Activated naive CD4-positive, alpha-beta T cell treated with anti-CD3 and anti-CD28 coated beads, Interleukin-2, amount 50 U/mL, for 72 hours (primary cell): ENCODE measurements around the gene RALGAPA2. TPM values are rescaled to one million over a fixed set of nuclear protein-coding genes. Genes with fewer than 3 reads are reported as not detected.

Experiments used
- ATAC-seq, 2 donors: fragments of 150-1000 bp; cut with Tn5 transposase; 2 replicates each; pipeline ENCODE4 v1.10.0; 2021; ENCODE audit warnings: mild to moderate bottlenecking in 2 of 2, moderate library complexity in 2 of 2
- DNase-seq, 2 donors: peaks; one replicate each; pipeline ENCODE4 v3.0.0; 2021 to 2022; ENCODE audit warnings: low spot score in 2 of 2
- H3K27ac Mint-ChIP-seq, 2 donors: one replicate each; pipeline ENCODE4 v1.8.0; 2022; ENCODE audit warnings: mild to moderate bottlenecking in 2 of 2, mixed read lengths in 2 of 2
- H3K36me3 Mint-ChIP-seq, 2 donors: one replicate each; pipeline ENCODE4 v1.8.0; 2022; ENCODE audit warnings: mixed read lengths in 2 of 2
- H3K9me3 Mint-ChIP-seq, 2 donors: one replicate each; pipeline ENCODE4 v1.8.0; 2022; ENCODE audit warnings: mixed read lengths in 2 of 2
- total RNA-seq, 2 donors: library from RNA; stranded (reverse); gene quantifications; one replicate each; pipeline ENCODE4 v1.2.3, GENCODE V29; 2022

The RALGAPA2 gene
- total RNA-seq, 2 donors from 2014 or later = 24.9 to 33.1 TPM

- peak; percentile 89 to 93 for ATAC-seq
- no peak for DNase-seq
- H3K9me3 Mint-ChIP-seq = no peaks in the 10 kb centered on the region
- H3K36me3 Mint-ChIP-seq = peaks cover 0 to 16% of the 10 kb centered on the region in 2 donors
- peak overlapping the region in 1 of 2 donors; percentile 12 for H3K27ac Mint-ChIP-seq
Observed at GRCh38 chr20:20466341-20466879, 246.0 kb downstream of the RALGAPA2 start.

GRCh38 chr20:20465252-20465651 lies 247.2 kb downstream of the RALGAPA2 start:
- no peaks in the 10 kb centered on the region for H3K9me3 Mint-ChIP-seq
- H3K36me3 Mint-ChIP-seq = peaks cover 0 to 16% of the 10 kb centered on the region in 2 donors
- no peak overlapping the region for H3K27ac Mint-ChIP-seq
- peak; percentile 13 to 26 for ATAC-seq
- DNase-seq = no peak

- no peaks in the 10 kb centered on the region for H3K9me3 Mint-ChIP-seq
- DNase-seq = no peak
- H3K36me3 Mint-ChIP-seq = peaks cover 0 to 11% of the 10 kb centered on the region in 2 donors
- no peak for ATAC-seq
- no peak overlapping the region for H3K27ac Mint-ChIP-seq
Observed at GRCh38 chr20:20463933-20464374, 248.5 kb downstream of the RALGAPA2 start.

- peaks cover 7 to 8% of the 10 kb centered on the region in 2 donors for H3K36me3 Mint-ChIP-seq
- no peak for ATAC-seq
Observed at GRCh38 chr20:20462185-20462584, 250.3 kb downstream of the RALGAPA2 start.

GRCh38 chr20:20461551-20461950 lies 250.9 kb downstream of the RALGAPA2 start:
- no peak for ATAC-seq
- no peak for DNase-seq

More at GRCh38 chr20:20462185-20462584, 250.3 kb downstream of the RALGAPA2 start:
- Mint-ChIP-seq H3K9me3 (no peaks in the 10 kb centered on the region), H3K27ac (no peak overlapping the region)
- DNase-seq = no peak

GRCh38 chr20:20459726-20460125 lies 252.7 kb downstream of the RALGAPA2 start:
- Mint-ChIP-seq H3K9me3 (no peaks in the 10 kb centered on the region), H3K36me3 (peaks cover 11 to 26% of the 10 kb centered on the region in 2 donors), H3K27ac (no peak overlapping the region)
- DNase-seq (no peak), ATAC-seq (no peak)

More at GRCh38 chr20:20461551-20461950, 250.9 kb downstream of the RALGAPA2 start:
- Mint-ChIP-seq H3K36me3 (peaks cover 11 to 12% of the 10 kb centered on the region in 2 donors), H3K27ac (peak overlapping the region in 1 of 2 donors; percentile 69), H3K9me3 (no peaks in the 10 kb centered on the region)

GRCh38 chr20:20457392-20458126 lies 254.9 kb downstream of the RALGAPA2 start:
- DNase-seq = no peak
- Mint-ChIP-seq H3K36me3 (peaks cover 11 to 39% of the 10 kb centered on the region in 2 donors), H3K27ac (peak overlapping the region in 1 of 2 donors; percentile 66), H3K9me3 (no peaks in the 10 kb centered on the region)
- ATAC-seq = peak in 1 of 2 donors; percentile 42

- no peak for ATAC-seq
- H3K36me3 Mint-ChIP-seq = peaks cover 11 to 44% of the 10 kb centered on the region in 2 donors
Observed at GRCh38 chr20:20456741-20457140, 255.7 kb downstream of the RALGAPA2 start.

GRCh38 chr20:20455926-20456325 lies 256.5 kb downstream of the RALGAPA2 start:
- Mint-ChIP-seq H3K27ac (peak overlapping the region in 1 of 2 donors; percentile 80), H3K9me3 (no peaks in the 10 kb centered on the region), H3K36me3 (peaks cover 11 to 44% of the 10 kb centered on the region in 2 donors)
- peak in 1 of 2 donors; percentile 39 for ATAC-seq
- DNase-seq = no peak

More at GRCh38 chr20:20456741-20457140, 255.7 kb downstream of the RALGAPA2 start:
- Mint-ChIP-seq H3K9me3 (no peaks in the 10 kb centered on the region), H3K27ac (peak overlapping the region in 1 of 2 donors; percentile 80)
- DNase-seq = no peak

- Mint-ChIP-seq H3K27ac (peak overlapping the region in 1 of 2 donors; percentile 80), H3K9me3 (no peaks in the 10 kb centered on the region), H3K36me3 (peaks cover 11 to 44% of the 10 kb centered on the region in 2 donors)
- DNase-seq (no peak), ATAC-seq (no peak)
Observed at GRCh38 chr20:20454850-20455627, 257.4 kb downstream of the RALGAPA2 start.

GRCh38 chr20:20454367-20454766 lies 258.1 kb downstream of the RALGAPA2 start:
- ATAC-seq (no peak), DNase-seq (no peak)
- Mint-ChIP-seq H3K36me3 (peaks cover 11 to 44% of the 10 kb centered on the region in 2 donors), H3K27ac (no peak overlapping the region), H3K9me3 (no peaks in the 10 kb centered on the region)

GRCh38 chr20:20452254-20452676 lies 260.2 kb downstream of the RALGAPA2 start:
- Mint-ChIP-seq H3K9me3 (no peaks in the 10 kb centered on the region), H3K27ac (peak overlapping the region in 1 of 2 donors; percentile 92), H3K36me3 (peaks cover 5 to 37% of the 10 kb centered on the region in 2 donors)
- DNase-seq (peak; percentile 42 to 75), ATAC-seq (peak; percentile 92 to 96)

GRCh38 chr20:20450521-20450920 lies 261.9 kb downstream of the RALGAPA2 start:
- DNase-seq (no peak), ATAC-seq (no peak)
- no peaks in the 10 kb centered on the region for H3K9me3 Mint-ChIP-seq
- H3K27ac Mint-ChIP-seq = no peak overlapping the region
- H3K36me3 Mint-ChIP-seq = peaks cover 0 to 24% of the 10 kb centered on the region in 2 donors

- Mint-ChIP-seq H3K9me3 (no peaks in the 10 kb centered on the region), H3K27ac (no peak overlapping the region)
- no peak for ATAC-seq
Observed at GRCh38 chr20:20448881-20449280, 263.6 kb downstream of the RALGAPA2 start.

GRCh38 chr20:20447196-20447595 lies 265.2 kb downstream of the RALGAPA2 start:
- Mint-ChIP-seq H3K27ac (no peak overlapping the region), H3K36me3 (peaks cover 0 to under 1% of the 10 kb centered on the region in 2 donors), H3K9me3 (no peaks in the 10 kb centered on the region)
- DNase-seq (no peak), ATAC-seq (no peak)

More at GRCh38 chr20:20448881-20449280, 263.6 kb downstream of the RALGAPA2 start:
- no peak for DNase-seq
- H3K36me3 Mint-ChIP-seq = peaks cover 0 to 16% of the 10 kb centered on the region in 2 donors

GRCh38 chr20:20446425-20447015 lies 265.9 kb downstream of the RALGAPA2 start:
- no peak for ATAC-seq
- no peaks in the 10 kb centered on the region for H3K36me3 Mint-ChIP-seq

More at GRCh38 chr20:20446425-20447015, 265.9 kb downstream of the RALGAPA2 start:
- DNase-seq = no peak
- H3K27ac Mint-ChIP-seq = no peak overlapping the region
- H3K9me3 Mint-ChIP-seq = no peaks in the 10 kb centered on the region
